HG03280 (cell line): Measurements from ENCODE around the gene PROM1.
A peak's percentile ranks its signal among the peaks of the same experiment; 100 is the strongest.

Source experiments
- ATAC-seq: cut with Tn5 transposase; IDR thresholded peaks from one replicate; pipeline ENCODE4 v1.9.1; 2021; ENCODE audit warnings: mild to moderate bottlenecking, moderate library complexity; ENCODE audit not compliant: unreplicated experiment

PROM1 gene

GRCh38 chr4:15990570-15991285 lies 93.1 kb downstream of the PROM1 start:
- ATAC-seq, result no peak

- ATAC-seq, result no peak
Observed at GRCh38 chr4:15989424-15989823, 94.4 kb downstream of the PROM1 start.

DNA sequence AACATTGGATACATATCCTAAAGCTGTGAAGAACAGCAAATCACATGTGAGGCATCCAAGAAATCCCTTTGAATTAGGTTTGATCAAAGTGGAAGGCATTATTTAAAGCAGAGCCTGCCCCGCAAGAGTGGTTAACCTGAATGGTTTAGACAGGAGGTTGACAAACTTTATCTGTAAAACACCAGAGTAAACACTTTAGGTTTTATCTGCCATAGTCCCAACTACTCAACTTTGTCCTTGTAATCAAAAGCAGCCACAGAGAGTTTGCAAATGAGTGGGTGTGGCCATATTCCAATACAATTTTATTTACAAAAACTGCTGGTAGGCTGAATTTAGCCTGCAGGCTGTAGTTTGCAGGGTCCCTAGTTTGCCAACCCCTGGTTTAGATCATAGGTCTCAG lies 95.6 kb downstream of the PROM1 start:
- ATAC-seq, result no peak

- no peak for ATAC-seq
Observed at GRCh38 chr4:15986907-15987306, 96.9 kb downstream of the PROM1 start.

- ATAC-seq, result no peak
Observed at GRCh38 chr4:15983610-15984009, 100.2 kb downstream of the PROM1 start.

DNA sequence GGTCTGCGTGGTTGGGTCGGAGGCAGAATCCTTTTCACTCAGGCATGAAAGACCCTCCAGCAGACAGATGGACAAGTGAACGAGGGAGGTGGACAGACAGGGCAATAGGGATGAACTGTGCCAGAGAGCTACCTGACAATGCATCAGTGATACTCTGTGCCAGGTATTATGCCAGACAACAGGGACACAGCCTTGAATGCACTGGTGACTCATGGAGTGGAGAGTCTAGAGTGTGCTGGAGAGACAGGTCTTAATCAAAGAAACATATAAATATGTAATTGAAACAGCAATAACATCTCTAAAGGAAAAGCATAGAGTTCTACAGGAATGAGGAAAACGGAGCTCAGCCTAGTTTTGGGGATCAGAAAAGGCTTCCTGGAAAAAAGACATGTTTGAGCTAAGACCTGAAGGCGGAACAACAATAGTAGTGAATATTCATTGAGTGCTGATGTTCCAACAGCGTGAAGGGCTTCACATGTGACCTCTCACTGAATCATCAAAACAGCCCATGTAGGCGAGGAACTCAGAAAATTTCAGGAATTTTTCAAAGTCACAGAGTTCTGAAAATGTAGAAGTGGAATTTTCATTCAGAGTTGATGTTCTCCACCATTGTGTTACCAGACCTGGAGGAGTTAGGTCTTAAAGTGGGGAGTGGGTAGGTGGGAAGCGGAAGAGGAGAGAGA lies 100.8 kb downstream of the PROM1 start:
- ATAC-seq, result no peak

DNA sequence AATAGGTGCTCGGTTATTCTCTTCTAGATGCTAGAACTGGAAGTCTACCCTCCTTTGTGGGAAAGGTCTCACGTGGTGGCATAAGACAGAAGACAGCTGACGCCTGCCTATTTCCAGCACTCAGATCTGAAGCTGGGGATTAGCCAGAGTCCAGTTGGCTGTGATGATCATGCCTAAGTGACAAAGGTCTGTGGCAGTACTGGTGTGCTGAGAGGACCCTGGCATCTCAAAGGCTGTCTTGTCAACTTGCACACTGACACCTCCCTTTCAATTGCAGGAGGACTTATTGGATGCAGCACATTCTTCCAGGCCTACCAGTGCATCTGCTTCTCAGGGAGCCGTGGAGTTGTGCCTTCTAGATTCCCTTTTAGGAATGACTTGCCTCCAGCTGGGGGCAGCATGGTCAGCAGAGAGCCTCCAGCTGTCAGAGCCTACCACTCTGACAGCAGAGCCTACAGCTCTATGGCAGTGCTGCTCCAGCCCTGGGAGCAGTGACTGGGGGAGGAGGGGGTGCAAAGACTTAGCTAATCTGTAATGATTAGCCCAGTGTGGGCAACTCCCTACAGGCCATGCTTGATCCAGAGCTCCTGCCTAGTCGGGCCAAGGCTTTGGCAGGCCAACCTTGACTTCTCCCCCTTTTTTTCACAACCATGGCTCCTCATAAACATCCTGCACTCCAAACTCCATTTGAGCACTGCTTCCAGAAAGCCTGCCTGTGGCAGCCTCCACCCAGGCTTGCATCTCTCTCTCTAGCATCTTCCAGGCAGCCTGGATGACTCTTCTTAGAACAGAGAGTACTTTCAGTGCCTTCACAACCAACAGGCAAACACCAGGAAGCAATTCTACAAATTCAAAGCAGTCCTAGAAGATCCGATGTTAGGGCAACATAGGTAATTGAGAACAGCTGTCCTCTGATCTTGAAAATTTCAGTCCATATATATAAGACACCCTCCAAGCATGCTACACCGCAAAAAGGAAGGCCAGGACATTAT lies 107.1 kb downstream of the PROM1 start:
- ATAC-seq, result no peak

- ATAC-seq, result no peak
Observed at GRCh38 chr4:15971068-15971801, 112.6 kb downstream of the PROM1 start.

GRCh38 chr4:15968551-15969300 lies 115.1 kb downstream of the PROM1 start:
- ATAC-seq, result no peak

DNA sequence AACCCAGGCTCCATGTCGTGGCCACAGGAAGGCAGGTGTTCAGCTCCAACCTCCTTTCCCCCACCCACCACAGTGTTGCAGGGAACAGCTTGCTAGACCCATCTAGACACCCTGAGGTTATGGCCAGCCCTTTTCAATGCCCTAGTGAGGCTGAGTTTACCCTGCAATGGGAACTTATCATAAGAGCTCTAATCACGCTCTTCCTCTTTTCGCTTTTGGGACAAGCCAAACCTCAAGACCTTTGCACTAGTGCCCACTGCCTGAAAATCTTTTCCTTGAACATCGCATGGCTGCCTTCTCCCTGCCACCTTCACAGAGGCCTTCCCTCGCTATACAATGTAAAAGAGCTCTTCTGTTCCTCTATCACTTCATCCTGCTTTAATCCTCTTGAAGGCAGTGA lies 118.5 kb downstream of the PROM1 start:
- ATAC-seq, result no peak

- ATAC-seq, result no peak
Observed at GRCh38 chr4:15964159-15964558, 119.7 kb downstream of the PROM1 start.

- ATAC-seq, result peak; percentile 71
Observed at GRCh38 chr4:15963576-15963975, 120.2 kb downstream of the PROM1 start.

DNA sequence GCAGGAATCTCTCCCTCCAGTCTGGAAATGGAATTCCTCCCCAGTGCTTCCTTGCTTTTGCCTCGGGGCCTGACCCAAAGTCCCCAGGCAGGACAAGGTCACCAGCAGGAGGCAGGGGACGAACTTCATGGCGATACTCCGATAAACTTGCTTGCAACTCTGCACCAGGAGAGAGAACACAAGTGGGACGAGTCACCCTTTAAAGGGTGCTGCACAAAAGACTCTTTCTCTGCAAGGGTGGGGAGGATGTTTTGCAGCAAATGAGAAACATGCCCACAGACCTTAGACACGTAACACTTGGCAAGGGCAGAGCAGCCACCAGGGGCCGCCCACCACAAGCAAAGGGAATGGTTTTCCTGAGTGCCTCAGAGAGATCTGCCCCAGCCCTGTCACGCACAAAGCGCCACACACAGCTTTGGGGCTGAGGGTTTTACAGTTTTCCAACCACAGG lies 120.8 kb downstream of the PROM1 start, which contains the start of gene FGFBP2:
TSS of gene FGFBP2 (minus strand) at position 175 of the 451 bp plus-strand sequence. CDS start at position 129, 46 bp downstream.
- peak; percentile 57 for ATAC-seq

DNA sequence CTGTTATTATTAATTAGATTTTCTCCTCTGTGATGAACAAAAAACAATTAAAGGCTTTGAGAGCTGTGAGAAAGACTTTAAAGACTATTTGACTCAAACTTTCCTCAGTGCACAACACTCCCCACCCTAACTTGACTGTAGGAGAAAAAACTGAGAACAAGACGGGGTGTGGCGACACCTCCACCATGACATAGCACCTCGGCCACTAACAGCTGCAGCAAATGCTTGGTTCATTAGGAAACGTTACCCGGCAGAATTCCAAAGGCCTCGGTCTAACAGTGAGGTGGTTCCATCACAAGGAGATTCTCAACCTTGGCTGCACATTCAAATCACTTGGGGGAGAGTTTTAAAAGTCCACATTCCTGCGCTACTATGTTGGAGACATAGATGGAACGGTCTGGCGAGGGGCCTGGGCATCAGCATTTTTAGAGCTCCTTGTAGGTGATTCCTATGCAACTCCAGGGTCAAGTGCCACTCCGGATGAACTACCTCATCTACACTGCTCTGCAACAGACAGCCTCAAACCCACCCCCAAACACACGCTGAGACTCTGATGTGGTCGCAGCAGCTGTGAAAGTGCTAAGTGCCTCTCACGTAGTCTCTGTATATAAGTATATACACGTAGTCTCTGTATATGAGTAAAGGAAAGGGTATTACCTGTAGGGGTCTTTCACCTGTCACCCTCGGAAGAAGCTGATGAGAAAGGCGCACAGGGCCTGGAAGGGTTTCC lies 121.9 kb downstream of the PROM1 start:
- no peak for ATAC-seq

DNA sequence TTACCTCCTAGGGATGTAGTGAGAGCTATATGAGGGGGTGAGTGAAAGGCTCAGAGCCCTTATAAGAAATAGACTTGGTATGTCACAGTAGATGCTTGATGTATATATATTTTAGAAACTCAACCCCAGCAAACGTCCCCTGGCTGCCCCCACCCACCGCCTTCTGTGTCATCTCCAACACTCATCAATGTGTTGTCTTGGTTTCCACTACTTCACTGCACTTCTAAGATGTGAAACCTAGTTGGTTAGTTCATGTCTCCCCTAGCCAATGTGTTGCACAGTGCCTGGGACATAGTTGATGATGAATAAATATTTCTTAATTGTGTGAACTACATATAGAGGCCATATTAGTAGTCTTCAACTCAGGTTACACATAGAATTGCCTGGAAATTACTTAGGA lies 125.3 kb downstream of the PROM1 start:
- ATAC-seq, result no peak

GRCh38 chr4:15956179-15956850 lies 127.5 kb downstream of the PROM1 start:
- ATAC-seq, result peak; percentile 93

DNA sequence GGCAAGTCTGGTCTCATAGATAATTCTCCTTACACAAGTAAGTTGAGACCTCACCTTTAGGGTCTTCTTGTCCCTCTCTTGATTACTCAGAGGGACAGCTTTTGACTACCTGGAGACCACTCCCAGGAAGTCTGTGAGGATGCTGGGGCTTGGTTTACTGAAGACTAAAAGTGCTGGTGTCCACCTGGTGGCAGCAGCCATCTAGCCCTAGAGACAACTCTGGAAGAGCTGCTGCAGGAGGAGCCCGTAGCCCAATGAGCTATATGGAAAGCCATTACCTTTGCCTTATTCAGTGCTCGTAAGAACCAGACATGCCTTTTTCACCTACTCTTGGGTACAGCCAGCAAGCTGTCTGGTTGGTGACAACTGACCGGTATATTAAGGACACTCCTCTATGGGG lies 128.2 kb downstream of the PROM1 start:
- ATAC-seq, result no peak

DNA sequence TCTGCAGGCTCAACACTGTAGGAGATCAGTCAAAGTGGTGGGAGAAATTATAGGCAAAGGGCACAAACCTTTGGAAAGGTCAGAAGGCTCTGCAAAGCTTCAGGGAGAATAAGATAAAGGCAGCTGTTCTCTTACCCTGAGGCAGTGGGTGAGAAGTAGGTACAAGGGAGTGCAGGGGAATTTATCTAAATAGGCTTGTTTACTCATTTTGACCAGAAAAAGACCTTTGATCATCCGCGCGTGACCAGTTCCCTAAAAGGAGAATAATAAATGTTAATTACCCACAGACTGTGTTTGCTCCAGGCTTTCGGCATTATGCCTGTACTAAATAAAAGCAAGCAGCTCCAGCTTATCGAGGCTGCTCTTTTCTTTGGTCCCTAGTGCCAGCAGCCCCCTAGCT lies 130.2 kb downstream of the PROM1 start:
- no peak for ATAC-seq

GRCh38 chr4:15951781-15952180 lies 132.0 kb downstream of the PROM1 start:
- no peak for ATAC-seq
